T-cell (primary cell): ENCODE results near the gene SLF2. TPM values are rescaled to one million over a fixed set of nuclear protein-coding genes. Genes with fewer than 3 reads are reported as not detected.

Source experiments
- ATAC-seq, 4 experiments: fragments of 200-7000 bp in 3 of 4; fragments of 150-1000 bp in 1 of 4; cut with Tn5 transposase; replicated peaks in 1 of 4; 1 replicate in 3 of 4; 2 replicates in 1 of 4; pipeline ENCODE4 v1.10.0; 2021; ENCODE audit warnings: moderate library complexity in 3 of 4, mild to moderate bottlenecking in 2 of 4, moderate number of reproducible peaks in 1 of 4
- CTCF ChIA-PET, 2 donors: fragments of 300-600 bp; sonication (Branson Sonifier 250); formaldehyde crosslinking; loops; one replicate each; lab custom pipeline; 2022; ENCODE audit warnings: antibody characterized with exemption in 2 of 2; lab: Charles Lee
- POLR2A ChIA-PET, 2 donors: fragments of 300-600 bp; sonication (Branson Sonifier 250); formaldehyde crosslinking; loops; one replicate each; lab custom pipeline; 2022; ENCODE audit warnings: antibody characterized with exemption in 2 of 2; lab: Charles Lee
- DNase-seq, 35 experiments: peaks; one replicate each; pipeline versions ENCODE4 v3.0.0 to v3.0.0-alpha.2; 2013 to 2023
- H3K27ac ChIP-seq: one replicate; pipeline ENCODE4 v1.5.1; 2013; ENCODE audit warnings: low read length
- H3K27me3 ChIP-seq, 2 experiments: replicated peaks in 1 of 2; 1 replicate in 1 of 2; 2 replicates in 1 of 2; pipeline versions ENCODE4 v1.6.1 to v1.7.0; 2013; ENCODE audit warnings: low read length in 1 of 2, mixed read lengths in 1 of 2; ENCODE audit not compliant: control insufficient read depth in 2 of 2, insufficient read depth in 2 of 2; ENCODE audit errors: extremely low read depth in 1 of 2
- H3K36me3 ChIP-seq, 2 donors: 1 replicate in 1 of 2; 2 replicates in 1 of 2; pipeline versions ENCODE4 v1.6.1 to v1.7.0; 2013; ENCODE audit warnings: low read length in 1 of 2; ENCODE audit not compliant: control insufficient read depth in 2 of 2, insufficient read depth in 1 of 2; ENCODE audit errors: extremely low read depth in 1 of 2
- H3K4me1 ChIP-seq, 2 experiments: 1 replicate in 1 of 2; 2 replicates in 1 of 2; pipeline versions ENCODE4 v1.6.1 to v1.7.0; 2013; ENCODE audit warnings: low read length in 2 of 2, mixed read lengths in 1 of 2; ENCODE audit not compliant: insufficient read depth in 2 of 2, control insufficient read depth in 1 of 2; ENCODE audit errors: extremely low read depth in 1 of 2
- H3K4me3 ChIP-seq, 2 donors: 1 replicate in 1 of 2; 2 replicates in 1 of 2; pipeline versions ENCODE4 v1.5.1 to v1.7.0; 2013; ENCODE audit warnings: mild to moderate bottlenecking in 2 of 2, low read length in 1 of 2, moderate library complexity in 1 of 2; ENCODE audit not compliant: control insufficient read depth in 1 of 2; ENCODE audit errors: extremely low read depth in 1 of 2
- H3K9me3 ChIP-seq: 2 replicates; pipeline ENCODE4 v1.7.0; 2013
- H3K27ac Mint-ChIP-seq, 2 donors: one replicate each; pipeline ENCODE4 v1.8.0; 2020 to 2021; ENCODE audit warnings: mild to moderate bottlenecking in 2 of 2, mixed read lengths in 2 of 2
- H3K27me3 Mint-ChIP-seq, 2 donors: one replicate each; pipeline ENCODE4 v1.8.0; 2021 to 2022; ENCODE audit warnings: mixed read lengths in 2 of 2
- H3K36me3 Mint-ChIP-seq: one replicate; pipeline ENCODE4 v1.8.0; 2021; ENCODE audit warnings: mixed read lengths
- H3K4me1 Mint-ChIP-seq, 3 donors: one replicate each; pipeline ENCODE4 v1.8.0; 2020 to 2022; ENCODE audit warnings: mixed read lengths in 3 of 3, mild to moderate bottlenecking in 1 of 3
- H3K4me3 Mint-ChIP-seq, 3 donors: one replicate each; pipeline ENCODE4 v1.8.0; 2020 to 2022; ENCODE audit warnings: mild to moderate bottlenecking in 3 of 3, mixed read lengths in 3 of 3, moderate library complexity in 3 of 3
- H3K9me3 Mint-ChIP-seq, 3 donors: one replicate each; pipeline ENCODE4 v1.8.0; 2020 to 2022; ENCODE audit warnings: mixed read lengths in 3 of 3
- WGBS: methylation state at CpG from one replicate; pipeline ENCODE4 v1.1.5; 2013; ENCODE audit warnings: missing lambda C conversion rate; ENCODE audit not compliant: insufficient coverage; 5-methylcytosine and 5-hydroxymethylcytosine counted together
- total RNA-seq, 35 experiments: library from RNA in 6 of 35; stranded (reverse) in 6 of 35; fragments of 120-200 nt in 1 of 35; gene quantifications; one replicate each; pipeline versions ENCODE4 v1.2.1 to v1.2.4 and lab custom pipeline; 2013 to 2026

SLF2 gene
- total RNA-seq, 5 donors from 2014 or later (not counting 1 experiment from before 2014, with no cell fraction given): 20.0 to 43.0 (median 31.3) TPM

DNA sequence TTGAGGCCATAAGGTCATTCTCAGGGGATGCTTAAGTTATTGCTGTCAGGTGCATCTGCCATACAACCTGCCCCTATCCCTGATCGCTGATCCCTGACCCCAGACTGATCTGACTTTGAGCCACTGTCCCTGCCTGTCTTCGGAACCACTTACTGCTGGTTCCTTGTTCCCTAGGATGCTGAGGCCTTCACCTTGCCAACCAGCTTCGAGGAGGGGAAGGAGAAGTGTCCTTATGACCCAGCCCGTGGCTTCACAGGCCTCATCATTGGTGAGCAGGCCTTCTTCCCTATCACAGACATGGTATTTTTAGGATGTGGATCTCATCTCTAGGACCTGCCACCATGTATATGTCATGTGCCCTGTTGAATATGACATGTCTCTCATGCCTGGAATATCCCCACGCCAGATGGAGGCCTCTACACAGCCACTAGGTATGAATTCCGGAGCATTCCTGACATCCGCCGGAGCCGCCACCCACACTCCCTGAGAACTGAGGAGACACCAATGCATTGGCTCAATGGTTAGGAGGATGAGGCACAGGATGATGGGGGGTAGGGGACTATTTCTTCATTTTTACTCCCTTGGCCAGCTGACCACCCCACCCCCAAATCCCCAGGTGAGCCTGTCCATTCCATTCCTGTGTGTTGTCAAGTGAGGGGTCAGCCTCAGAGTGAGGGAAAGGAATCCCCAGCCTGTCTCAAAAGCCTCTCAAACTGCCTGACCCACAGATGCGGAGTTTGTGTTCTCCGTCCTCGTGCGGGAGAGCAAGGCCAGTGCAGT, 65.5 kb downstream of the SLF2 start:
- DNase-seq (no peak), ATAC-seq (no peak)
- Histone ChIP-seq H3K4me1 (no peaks in the 10 kb centered on the region), H3K27ac (no peak overlapping the region), H3K9me3 (no peaks in the 10 kb centered on the region), H3K27me3 (no peaks in the 10 kb centered on the region), H3K4me3 (no peak overlapping the region), H3K36me3 (peaks cover 17 to 29% of the 10 kb centered on the region in 2 donors)
- no peaks in the 10 kb centered on the region for H3K9me3 Mint-ChIP-seq
- H3K27ac Mint-ChIP-seq: no peak overlapping the region
- ChIA-PET CTCF (no interaction called here), POLR2A (no interaction called here)
- no peaks in the 10 kb centered on the region for H3K27me3 Mint-ChIP-seq
- peaks cover 0 to 1% (median 0%) of the 10 kb centered on the region in 3 donors for H3K4me1 Mint-ChIP-seq
- H3K4me3 Mint-ChIP-seq: no peak overlapping the region
- H3K36me3 Mint-ChIP-seq: peaks cover 26% of the 10 kb centered on the region
- WGBS: 100% methylated on average over 1 of the region's 13 CpGs

DNA sequence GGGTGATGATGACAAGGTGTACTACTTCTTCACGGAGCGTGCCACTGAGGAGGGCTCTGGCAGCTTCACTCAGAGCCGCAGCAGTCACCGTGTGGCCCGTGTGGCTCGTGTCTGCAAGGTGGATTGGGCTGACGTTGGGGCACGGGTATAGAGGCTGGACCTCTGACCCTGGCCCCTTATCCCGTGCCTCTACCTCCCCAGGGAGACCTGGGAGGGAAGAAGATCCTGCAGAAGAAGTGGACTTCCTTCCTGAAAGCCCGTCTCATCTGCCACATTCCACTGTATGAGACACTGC, 66.1 kb downstream of the SLF2 start:
- Histone ChIP-seq H3K27ac (no peak overlapping the region), H3K9me3 (no peaks in the 10 kb centered on the region), H3K36me3 (peaks cover 17 to 31% of the 10 kb centered on the region in 2 donors), H3K4me1 (no peaks in the 10 kb centered on the region), H3K4me3 (no peak overlapping the region), H3K27me3 (no peaks in the 10 kb centered on the region)
- H3K36me3 Mint-ChIP-seq: peaks cover 26% of the 10 kb centered on the region
- H3K4me1 Mint-ChIP-seq: peaks cover 0 to 1% (median 0%) of the 10 kb centered on the region in 3 donors
- 97% methylated on average over 8 of the region's 10 CpGs for WGBS
- no peak for DNase-seq
- POLR2A ChIA-PET: no interaction called here
- H3K27me3 Mint-ChIP-seq: no peaks in the 10 kb centered on the region
- CTCF ChIA-PET: no interaction called here
- no peak overlapping the region for H3K4me3 Mint-ChIP-seq
- H3K9me3 Mint-ChIP-seq: no peaks in the 10 kb centered on the region
- no peak for ATAC-seq
- no peak overlapping the region for H3K27ac Mint-ChIP-seq

DNA sequence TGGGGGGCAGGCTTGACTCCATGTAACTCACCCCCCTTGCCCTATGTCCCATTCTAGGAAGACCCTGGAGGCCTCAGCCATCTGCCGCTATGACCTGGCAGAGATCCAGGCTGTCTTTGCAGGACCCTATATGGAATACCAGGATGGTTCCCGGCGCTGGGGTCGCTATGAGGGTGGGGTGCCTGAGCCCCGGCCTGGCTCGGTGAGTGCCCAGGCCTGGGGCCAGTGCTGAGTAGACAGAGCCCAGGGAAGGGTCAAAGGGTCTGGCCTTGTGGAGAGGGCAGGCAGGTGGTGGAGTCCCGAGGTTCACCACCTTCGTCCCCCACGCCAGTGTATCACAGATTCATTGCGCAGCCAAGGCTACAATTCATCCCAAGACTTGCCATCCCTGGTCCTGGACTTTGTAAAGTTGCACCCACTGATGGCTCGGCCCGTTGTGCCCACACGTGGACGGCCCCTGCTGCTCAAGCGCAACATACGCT, 67.1 kb downstream of the SLF2 start:
- H3K4me3 ChIP-seq: no peak overlapping the region
- H3K9me3 ChIP-seq: no peaks in the 10 kb centered on the region
- CTCF ChIA-PET: no interaction called here
- H3K4me1 ChIP-seq: no peaks in the 10 kb centered on the region
- H3K27me3 ChIP-seq: no peaks in the 10 kb centered on the region
- 96% methylated on average over 16 of the region's 16 CpGs for WGBS
- Mint-ChIP-seq H3K4me1 (peaks cover 0 to 2% (median 1%) of the 10 kb centered on the region in 3 donors), H3K9me3 (no peaks in the 10 kb centered on the region), H3K27me3 (no peaks in the 10 kb centered on the region), H3K27ac (no peak overlapping the region), H3K4me3 (no peak overlapping the region), H3K36me3 (peaks cover 34% of the 10 kb centered on the region)
- H3K36me3 ChIP-seq: peaks cover 17 to 31% of the 10 kb centered on the region in 2 donors
- DNase-seq (no peak), ATAC-seq (no peak)
- H3K27ac ChIP-seq: no peak overlapping the region
- POLR2A ChIA-PET: no interaction called here

DNA sequence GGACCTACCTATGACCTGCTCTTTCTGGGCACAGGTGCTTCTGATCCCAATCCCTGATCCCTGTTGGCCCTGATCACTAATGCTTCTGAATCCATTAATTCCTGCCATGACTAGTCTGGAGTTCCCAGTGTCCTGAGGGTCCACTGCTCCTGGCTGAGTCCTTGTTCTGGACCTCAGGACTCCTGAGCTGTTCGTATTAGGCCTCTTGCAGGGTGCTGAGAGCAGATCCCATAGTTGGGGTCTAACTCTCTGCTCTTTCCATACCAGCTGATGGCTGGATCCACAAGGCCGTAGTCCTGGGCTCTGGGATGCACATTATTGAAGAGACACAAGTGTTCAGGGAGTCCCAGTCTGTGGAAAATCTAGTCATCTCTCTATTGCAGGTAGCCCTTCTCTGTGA, 67.5 kb downstream of the SLF2 start:
- no peak overlapping the region for H3K27ac ChIP-seq
- ChIA-PET POLR2A (no interaction called here), CTCF (no interaction called here)
- H3K27me3 Mint-ChIP-seq: no peaks in the 10 kb centered on the region
- peaks cover 35% of the 10 kb centered on the region for H3K36me3 Mint-ChIP-seq
- no peak for DNase-seq
- 89% methylated on average over 1 of the region's 2 CpGs for WGBS
- H3K4me1 ChIP-seq: no peaks in the 10 kb centered on the region
- peaks cover 0 to 5% (median 1%) of the 10 kb centered on the region in 3 donors for H3K4me1 Mint-ChIP-seq
- peaks cover 17 to 31% of the 10 kb centered on the region in 2 donors for H3K36me3 ChIP-seq
- no peak overlapping the region for H3K4me3 Mint-ChIP-seq
- H3K9me3 ChIP-seq: no peaks in the 10 kb centered on the region
- H3K27me3 ChIP-seq: no peaks in the 10 kb centered on the region
- no peak for ATAC-seq
- H3K9me3 Mint-ChIP-seq: no peaks in the 10 kb centered on the region
- no peak overlapping the region for H3K4me3 ChIP-seq
- no peak overlapping the region for H3K27ac Mint-ChIP-seq

DNA sequence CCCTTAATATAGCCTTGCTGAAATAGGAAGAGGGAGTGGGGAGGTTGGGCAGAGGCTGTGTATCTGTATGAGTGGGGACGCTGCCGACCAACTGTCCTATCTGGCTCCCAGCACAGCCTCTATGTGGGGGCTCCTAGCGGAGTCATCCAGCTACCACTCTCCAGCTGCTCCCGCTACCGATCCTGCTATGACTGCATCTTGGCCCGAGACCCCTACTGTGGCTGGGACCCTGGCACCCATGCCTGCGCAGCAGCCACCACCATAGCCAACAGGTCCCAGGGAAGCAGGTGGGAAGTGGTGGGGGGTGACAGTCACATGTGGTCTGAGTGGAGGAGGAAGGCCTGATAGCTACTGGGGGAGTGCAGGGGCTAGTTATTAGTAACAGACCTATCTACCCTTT, 67.9 kb downstream of the SLF2 start:
- ATAC-seq: no peak
- no peak overlapping the region for H3K4me3 ChIP-seq
- H3K36me3 ChIP-seq: peaks cover 17 to 35% of the 10 kb centered on the region in 2 donors
- no peaks in the 10 kb centered on the region for H3K27me3 Mint-ChIP-seq
- peaks cover 37% of the 10 kb centered on the region for H3K36me3 Mint-ChIP-seq
- H3K9me3 ChIP-seq: no peaks in the 10 kb centered on the region
- no peaks in the 10 kb centered on the region for H3K27me3 ChIP-seq
- no peak overlapping the region for H3K4me3 Mint-ChIP-seq
- 94% methylated on average over 3 of the region's 7 CpGs for WGBS
- peaks cover 3 to 9% (median 5%) of the 10 kb centered on the region in 3 donors for H3K4me1 Mint-ChIP-seq
- H3K9me3 Mint-ChIP-seq: no peaks in the 10 kb centered on the region
- H3K4me1 ChIP-seq: peaks cover 0 to under 1% of the 10 kb centered on the region in 2 experiments
- no peak overlapping the region for H3K27ac Mint-ChIP-seq
- ChIA-PET POLR2A (no interaction called here), CTCF (no interaction called here)
- peak in 1 of 35 experiments; percentile 12 for DNase-seq
- no peak overlapping the region for H3K27ac ChIP-seq

DNA sequence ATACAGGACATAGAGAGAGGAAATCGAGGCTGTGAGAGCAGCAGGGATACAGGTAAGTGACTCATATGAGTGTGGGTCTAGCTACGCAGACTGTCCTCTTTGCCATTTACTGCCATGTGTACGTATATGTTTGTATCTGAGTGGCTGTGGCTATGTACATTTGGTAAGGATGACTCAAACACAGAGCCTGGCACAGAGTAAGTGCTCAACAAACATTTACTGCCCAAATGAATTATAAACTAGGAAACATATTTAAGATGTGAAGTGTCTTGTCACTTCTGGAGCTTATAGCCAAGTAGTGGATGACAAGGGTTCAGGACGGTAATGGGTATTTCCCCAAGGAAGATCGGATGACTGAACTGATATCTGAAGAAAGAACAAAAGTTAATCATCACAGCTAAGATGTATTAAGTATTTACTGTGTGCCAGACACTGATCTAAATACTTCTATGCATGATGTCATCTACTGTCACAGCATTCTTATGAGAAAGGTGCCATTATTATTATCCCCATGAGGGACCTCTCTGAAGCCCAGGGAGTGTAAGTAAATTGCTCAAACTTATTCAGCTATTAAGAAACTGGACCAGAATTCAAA, 68.5 kb downstream of the SLF2 start:
- Histone ChIP-seq H3K27me3 (no peaks in the 10 kb centered on the region), H3K9me3 (no peaks in the 10 kb centered on the region), H3K4me3 (no peak overlapping the region), H3K4me1 (peaks cover 1 to 5% of the 10 kb centered on the region in 2 experiments), H3K36me3 (peaks cover 17 to 35% of the 10 kb centered on the region in 2 donors), H3K27ac (no peak overlapping the region)
- no peak for ATAC-seq
- Mint-ChIP-seq H3K9me3 (no peaks in the 10 kb centered on the region), H3K4me1 (peaks cover 7 to 15% (median 10%) of the 10 kb centered on the region in 3 donors), H3K4me3 (no peak overlapping the region), H3K27ac (no peak overlapping the region), H3K36me3 (peaks cover 36% of the 10 kb centered on the region), H3K27me3 (no peaks in the 10 kb centered on the region)
- DNase-seq: no peak
- 100% methylated on average over 2 of the region's 5 CpGs for WGBS
- ChIA-PET POLR2A (no interaction called here), CTCF (no interaction called here)
